HG03565 (cell line): Measurements from ENCODE around the gene HDDC2.

Experiments used
- ATAC-seq: cut with Tn5 transposase; IDR thresholded peaks from one replicate; pipeline ENCODE4 v1.9.1; 2021; ENCODE audit warnings: mild to moderate bottlenecking, moderate library complexity; ENCODE audit not compliant: unreplicated experiment

Gene HDDC2

DNA sequence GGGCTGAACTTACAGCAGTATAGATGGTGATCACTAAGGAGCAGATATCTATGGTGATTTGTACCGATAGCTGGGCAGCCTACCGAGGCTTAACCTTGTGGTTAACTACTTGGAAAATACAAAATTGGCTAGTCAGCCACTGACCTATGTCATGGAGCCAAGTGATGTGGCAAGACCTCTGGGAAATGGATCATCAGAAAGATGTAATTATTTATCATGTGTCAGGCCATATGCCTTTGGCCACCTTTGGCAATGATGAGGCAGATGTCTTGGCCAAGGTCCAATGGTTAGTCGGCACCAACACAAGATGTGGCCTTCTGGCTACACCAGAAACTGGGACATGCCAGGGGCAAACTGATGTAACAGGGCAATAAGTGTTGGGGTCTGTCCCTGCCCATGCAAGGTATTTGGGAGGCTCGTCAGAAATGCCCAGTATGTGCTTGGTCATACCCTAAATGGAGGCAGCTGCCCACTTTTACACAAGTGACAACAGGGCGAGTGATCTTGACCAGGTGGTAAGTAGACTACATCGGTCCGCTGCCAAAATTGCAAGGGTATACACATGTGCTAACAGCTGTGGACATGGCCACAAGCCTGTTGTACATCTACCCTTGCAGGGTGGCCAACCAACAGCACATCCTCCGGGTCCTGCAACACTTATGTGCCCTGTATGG is 30.1 kb downstream of the HDDC2 start:
- ATAC-seq, result no peak

- ATAC-seq, result no peak
These were observed 31.4 kb downstream of the HDDC2 start for GRCh38 chr6:125270380-125270779.

- no peak for ATAC-seq
These were observed 32.3 kb downstream of the HDDC2 start for GRCh38 chr6:125269328-125269985.

DNA sequence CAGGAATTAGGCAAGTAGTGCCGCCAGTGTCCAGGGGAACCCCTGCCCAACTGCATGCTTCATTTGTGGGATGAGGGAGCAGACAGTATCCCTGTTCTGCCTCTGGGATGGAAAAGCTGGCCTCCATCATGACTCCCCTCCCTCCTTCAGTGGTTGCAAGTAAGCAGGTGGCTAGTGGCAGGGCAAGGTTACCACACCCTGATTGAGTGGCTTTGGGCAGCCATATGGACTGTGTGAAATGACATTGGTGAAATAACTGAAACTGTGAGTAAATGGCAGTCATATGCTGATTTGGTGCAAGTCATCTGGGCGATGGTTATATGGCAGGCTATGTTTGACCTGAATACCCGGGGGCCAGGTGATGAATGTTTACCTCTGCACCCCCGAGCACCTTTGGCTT is 33.0 kb downstream of the HDDC2 start:
- ATAC-seq, result no peak

DNA sequence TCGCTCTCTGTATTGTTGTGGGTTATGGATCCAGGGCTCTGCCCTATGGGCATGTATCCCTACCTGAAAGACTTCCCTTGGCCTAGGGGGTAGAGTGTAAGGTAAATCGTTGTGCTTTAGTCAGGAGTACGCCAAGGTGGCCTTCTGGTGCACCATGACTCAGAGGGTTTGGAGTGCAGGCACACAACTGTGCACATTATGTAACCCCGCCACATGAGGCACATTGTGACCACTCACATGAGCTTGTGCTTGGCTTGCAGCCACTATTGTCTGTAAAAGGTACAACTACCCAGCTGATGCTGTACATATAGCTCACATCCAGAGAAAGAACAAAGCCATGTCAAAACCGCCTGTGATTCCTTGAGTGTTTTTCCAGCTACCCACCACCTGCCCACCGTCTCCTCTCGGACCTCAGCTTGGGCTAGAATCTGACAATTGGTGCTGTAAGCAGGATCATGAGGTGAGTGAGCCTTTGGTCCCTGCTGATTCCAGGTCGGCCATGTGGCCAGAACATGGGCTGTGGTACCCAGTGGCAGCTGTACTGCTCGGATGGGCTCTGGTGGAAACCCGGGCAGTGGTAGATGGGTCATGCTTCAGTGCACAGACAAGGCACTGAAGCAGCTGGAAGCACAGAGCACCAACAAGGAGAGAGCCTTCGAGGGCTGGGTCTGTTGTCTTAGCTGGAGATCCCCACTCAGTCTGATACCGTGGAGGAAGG is 33.8 kb downstream of the HDDC2 start:
- no peak for ATAC-seq

GRCh38 chr6:125264476-125264875 is 37.3 kb downstream of the HDDC2 start:
- ATAC-seq, result no peak

GRCh38 chr6:125262016-125263013 is 39.5 kb downstream of the HDDC2 start:
- no peak for ATAC-seq

- no peak for ATAC-seq
These were observed 42.4 kb downstream of the HDDC2 start for GRCh38 chr6:125259354-125259736.

GRCh38 chr6:125258651-125259353 is 43.0 kb downstream of the HDDC2 start:
- peak; percentile 62 for ATAC-seq

GRCh38 chr6:125257351-125257750 is 44.4 kb downstream of the HDDC2 start:
- no peak for ATAC-seq

DNA sequence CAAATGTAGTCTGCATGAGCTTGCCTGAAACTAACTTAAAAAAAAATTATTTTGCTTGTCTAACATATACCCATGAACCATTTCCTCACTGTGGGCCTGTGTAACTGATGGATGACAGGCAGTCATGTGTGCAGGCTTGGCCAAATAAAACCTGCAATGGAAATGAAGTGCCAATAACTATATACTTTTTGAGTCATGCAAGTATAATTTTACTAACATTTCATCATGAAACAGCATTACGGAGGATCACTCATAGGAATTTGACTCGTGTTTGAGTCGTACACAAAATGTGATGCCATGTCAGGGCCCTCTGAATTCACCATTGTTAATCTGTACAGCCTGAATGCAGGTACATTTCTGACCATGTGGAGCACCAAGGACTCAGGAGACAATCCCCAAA is 46.6 kb downstream of the HDDC2 start:
- ATAC-seq, result no peak

- ATAC-seq, result no peak
These were observed 47.4 kb downstream of the HDDC2 start for GRCh38 chr6:125254321-125254720.

GRCh38 chr6:125253881-125254280 is 47.9 kb downstream of the HDDC2 start:
- ATAC-seq, result no peak

DNA sequence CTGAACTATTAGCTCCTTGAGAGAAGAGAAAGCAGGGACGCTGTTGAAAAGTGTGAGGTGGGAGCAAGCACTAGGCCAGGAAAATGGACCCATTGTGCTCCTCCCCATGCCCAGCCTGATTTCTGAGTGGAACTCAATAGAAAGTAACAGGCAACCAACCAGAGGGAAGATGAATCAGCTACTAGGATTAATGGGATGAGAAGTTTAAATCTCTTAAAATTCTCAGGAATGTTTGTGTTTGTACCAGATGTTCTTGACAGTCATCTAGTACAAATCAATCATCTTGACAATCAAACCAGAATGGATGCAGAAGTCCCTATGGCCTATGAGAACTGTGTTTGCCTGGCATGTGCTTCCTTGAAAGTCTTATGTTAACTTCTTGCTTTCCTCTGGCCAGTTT is 48.9 kb downstream of the HDDC2 start:
- no peak for ATAC-seq

- ATAC-seq, result peak; percentile 46
These were observed 50.1 kb downstream of the HDDC2 start for GRCh38 chr6:125251516-125252220.

DNA sequence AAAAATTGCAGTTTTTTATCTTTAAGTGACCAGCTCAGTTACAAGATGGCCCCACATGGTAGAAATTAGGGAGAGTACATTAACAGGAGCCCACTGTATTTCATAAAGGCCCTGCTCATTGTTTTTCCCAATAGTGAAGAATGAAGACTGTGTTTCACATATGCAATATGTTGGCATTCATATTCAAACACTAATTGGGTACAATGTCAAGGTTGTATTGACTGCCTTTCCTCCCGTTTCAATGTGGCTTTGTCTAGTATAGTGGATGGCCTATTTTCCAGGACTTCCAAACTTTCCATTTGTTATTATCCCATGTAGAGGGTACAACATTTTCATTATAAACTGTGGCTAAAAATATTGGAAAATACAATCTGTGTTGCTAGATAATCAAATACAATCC is 51.3 kb downstream of the HDDC2 start:
- ATAC-seq, result no peak

GRCh38 chr6:125248136-125248535 is 53.6 kb downstream of the HDDC2 start:
- no peak for ATAC-seq

- no peak for ATAC-seq
These were observed 55.2 kb downstream of the HDDC2 start for GRCh38 chr6:125246566-125246965.

DNA sequence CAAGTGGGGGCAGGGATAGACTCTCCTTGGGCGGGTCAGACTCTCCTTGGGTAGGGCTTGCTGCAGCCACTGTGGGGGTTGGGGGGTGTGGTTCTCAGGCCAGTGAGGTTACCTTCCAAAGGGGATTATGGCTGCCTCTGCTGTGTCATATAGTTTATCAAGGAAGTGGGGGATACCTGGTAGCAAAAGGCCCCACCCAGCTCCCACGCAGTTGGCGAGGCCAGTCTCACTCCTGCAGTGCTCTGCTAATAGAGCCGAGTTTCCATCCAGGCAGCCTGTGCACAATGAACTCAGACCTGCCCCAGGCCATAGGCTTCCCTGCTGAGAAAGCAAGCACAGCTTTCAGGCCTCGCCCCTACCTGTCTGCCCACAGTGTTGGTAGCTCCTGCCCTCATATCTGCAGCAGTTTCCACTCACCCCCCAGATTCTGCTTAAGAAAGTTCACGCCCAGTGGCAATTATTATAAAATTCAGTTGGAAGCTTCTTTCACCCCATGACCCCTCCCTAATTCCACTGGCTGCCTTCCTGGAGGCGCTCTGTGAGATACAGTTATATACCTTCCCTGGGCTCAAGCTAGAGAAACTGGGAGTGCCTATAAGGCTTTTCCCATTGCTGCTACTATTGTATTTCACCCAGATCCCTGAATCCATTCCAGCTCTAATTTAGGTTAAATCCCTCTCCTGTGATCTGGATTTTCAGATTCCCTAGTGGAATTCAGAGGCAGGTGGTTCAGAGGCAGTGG is 56.1 kb downstream of the HDDC2 start:
- no peak for ATAC-seq
